CD4-positive, alpha-beta T cell treated with Interleukin-10 for 1 hour (primary cell): ENCODE results near the gene SMARCAL1.
"Not testable (repeated sequence)": the region's sequence is repeated elsewhere in the genome, so short reads cannot be mapped to it uniquely, and the experiment has no call there.

Experiments
- DNase-seq: peaks from one replicate; pipeline ENCODE4 v3.0.0-alpha.2; 2020

Gene SMARCAL1

DNA sequence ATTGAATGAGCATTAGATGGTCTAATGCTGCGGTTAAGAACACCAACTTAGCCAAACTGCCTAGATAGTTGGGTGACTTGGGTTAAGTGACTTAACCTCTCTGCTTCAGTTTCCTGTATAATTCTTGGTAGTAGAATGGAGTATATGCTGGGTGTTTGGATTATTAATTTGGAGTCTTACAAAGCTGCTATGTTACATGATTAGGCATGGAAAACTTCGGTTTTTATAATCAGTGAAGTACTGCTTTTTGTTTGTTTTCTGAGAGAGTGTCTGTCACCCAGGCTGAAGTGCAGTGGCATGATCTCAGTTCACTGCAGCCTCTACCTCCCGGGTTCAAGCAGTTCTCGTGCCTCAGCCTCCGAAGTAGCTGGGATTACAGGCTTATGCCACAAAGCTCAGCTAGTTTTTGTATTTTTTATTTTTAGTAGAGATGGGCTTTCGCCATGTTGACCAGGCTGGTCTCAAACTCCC lies 90.9 kb downstream of the SMARCAL1 start:
- DNase-seq, result no peak

- DNase-seq, result no peak
These were observed 91.6 kb downstream of the SMARCAL1 start for GRCh38 chr2:216503697-216504375.

DNA sequence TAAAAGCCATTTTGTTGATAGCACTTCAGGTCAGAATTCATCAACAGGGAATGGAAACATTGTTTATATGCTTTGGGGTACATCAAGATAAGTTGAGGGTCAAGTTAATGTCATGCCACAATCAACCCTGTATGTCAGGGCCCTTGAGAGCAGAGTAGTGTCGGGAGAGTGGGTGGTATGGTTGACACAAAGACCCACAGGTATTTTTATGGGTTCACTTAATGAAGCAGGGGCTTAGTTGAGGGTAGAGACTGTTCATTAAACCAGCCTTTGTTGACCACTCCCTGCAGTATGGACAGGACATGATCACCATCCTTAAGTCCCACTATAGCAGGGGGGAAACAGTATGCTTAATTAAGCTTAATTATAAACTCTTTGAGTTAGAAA lies 92.1 kb downstream of the SMARCAL1 start:
- DNase-seq, result no peak

- no peak for DNase-seq
These were observed 93.1 kb downstream of the SMARCAL1 start for GRCh38 chr2:216505133-216506106.

DNA sequence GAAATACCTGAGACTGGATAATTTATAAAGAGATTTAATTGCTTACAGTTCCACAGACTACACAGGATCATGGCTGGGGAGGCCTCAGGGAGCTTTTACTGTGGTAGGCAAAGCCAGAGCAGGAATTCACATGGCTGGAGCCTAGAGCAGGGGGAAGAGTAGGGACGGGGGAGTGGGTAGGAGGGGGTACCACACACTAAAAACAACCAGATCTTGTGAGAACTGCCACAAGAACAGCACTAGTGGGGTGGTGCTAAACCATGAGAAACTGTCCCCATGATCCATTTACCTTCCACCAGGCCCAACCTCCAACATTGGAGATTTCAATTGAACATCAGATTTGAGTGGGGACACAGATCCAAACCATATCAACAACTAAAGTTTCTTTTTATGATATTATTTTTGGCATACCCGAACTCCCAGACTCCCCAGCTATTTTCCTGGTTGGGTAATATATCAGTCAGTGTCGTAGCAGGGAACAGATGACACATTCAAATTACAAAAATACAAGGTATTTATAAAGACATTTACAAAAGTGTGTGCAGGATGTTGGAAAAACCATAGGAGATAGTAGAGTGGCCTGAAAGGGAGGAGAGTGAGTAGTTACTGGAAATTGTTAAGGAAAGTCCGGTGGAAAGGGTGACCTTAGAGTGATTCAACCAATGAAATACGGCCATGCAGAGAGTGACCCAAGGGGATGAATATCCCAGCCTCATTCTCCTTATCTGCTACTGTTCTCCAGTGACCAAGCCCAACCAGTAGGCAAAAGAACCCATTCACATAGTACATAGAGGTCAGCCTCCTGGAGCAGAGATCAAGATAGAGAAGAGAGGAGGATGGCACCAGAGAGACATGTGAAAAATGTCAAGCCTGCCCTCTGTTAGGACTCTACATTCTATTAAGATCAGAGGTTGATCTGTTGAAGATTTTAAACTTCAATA lies 95.2 kb downstream of the SMARCAL1 start:
- DNase-seq, result no peak

- DNase-seq, result no peak
These were observed 95.9 kb downstream of the SMARCAL1 start for GRCh38 chr2:216508229-216508628.

DNA sequence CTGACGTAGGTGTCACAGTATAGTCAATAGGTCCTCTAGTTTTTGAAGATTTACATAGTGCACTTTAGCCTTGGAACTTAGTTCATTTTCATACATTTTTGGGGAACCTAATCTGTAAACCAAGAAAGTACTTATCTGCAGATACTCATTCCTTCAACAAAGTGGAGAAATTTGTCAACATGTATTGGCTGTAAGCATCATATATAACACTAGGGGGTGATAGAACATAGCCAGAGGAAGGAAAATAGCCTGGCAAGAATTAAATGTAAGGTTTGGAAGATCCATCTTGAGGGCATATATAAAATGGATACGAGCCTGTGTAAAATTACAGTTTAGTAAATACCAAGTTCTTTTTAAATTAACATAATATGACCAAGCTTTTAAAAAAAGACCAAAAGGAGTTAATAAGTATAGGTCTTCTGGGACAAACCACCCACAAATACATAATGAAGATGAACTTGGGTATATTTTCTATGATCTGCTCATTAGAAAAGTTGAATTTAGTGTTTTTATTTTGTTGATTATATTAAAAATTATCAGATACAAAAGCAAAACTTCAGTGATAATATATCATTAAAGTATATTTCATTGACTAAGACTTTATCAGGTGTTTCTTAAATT lies 104.6 kb downstream of the SMARCAL1 start:
- DNase-seq, result peak; percentile 19

DNA sequence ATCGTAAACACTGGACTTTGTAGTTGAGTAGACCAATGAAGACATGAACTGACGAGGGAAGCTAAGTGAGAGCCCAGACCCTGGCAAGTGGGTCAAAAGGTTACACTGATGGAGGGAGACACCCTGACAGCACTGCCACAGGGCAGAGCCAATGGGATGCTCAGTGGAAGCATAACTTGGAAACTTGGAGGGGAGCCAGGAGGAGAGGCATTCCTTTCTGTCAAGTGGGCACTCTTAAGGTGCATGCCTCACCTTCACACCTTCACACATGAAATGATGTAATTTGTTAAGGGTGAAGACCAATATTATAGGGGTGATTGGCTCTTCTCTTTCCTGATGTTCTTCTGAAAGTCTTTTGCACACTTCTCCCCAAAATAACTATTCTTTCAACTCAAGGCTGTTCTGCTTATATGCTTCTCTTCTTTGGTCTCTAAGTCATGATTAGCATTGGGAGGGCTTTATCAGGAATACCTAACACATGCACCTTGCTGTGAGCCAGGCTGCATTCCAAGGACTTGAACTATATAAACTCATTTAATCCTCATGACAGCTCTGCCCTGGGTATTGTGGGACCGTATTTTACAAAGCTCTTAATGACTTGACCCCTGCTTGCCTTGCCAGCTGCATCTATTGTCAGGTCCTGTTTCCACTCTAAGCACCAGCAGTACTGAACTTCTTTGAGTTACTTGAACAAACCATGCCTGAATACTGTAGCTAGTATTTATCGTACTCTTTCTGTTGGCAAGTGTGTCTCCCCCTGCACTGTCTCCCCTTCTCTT lies 105.4 kb downstream of the SMARCAL1 start:
- no peak for DNase-seq

GRCh38 chr2:216518566-216519119 lies 106.4 kb downstream of the SMARCAL1 start:
- not testable (repeated sequence) for DNase-seq

DNA sequence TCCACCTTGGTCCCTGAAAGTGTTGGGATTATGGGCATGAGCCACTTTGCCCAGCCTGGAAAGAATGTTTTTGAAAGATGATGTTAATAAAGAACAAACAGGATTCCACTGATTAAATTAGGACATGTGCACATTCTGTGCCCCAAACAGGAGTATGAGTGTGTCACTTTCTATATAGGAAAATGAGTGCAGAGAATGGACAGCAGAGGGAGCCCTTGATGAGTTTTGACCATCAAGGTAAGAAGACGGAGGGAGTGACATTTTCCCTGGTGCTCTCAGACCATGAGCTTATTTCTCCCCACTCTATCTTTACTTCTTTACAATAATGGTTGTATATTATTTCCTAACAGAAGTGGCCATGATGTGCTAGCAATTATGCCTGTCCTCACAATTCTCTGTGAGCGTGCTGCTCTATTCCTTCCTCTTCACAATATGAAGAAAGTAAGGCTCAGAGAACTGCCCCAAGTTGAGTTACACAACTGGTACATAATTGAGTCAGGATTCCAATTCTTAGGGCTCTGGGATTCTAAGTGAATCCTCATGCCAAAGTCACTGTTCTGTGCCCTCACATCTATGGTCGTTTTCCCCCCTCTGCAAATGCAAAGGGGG lies 107.0 kb downstream of the SMARCAL1 start:
- DNase-seq, result peak; percentile 62

DNA sequence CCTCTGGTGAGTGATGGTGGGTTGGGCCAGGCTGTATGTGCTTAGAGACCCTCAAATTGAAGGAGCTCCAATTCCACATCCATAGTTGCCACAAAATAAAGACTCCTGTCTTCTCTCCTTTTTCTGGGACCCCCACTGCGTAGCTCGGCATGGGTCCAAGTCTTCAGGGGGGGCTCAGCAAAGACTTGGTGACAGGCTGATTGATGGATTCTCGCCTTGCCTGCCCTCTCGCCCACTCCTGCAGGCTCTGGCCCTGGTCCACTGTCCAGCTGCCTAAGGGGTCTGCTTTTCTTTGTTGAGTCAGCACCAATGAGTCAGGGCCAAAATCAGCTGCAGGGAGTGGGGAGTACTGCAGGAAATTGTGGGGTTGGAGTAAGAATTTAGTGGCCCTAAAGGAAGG lies 107.8 kb downstream of the SMARCAL1 start:
- no peak for DNase-seq

DNA sequence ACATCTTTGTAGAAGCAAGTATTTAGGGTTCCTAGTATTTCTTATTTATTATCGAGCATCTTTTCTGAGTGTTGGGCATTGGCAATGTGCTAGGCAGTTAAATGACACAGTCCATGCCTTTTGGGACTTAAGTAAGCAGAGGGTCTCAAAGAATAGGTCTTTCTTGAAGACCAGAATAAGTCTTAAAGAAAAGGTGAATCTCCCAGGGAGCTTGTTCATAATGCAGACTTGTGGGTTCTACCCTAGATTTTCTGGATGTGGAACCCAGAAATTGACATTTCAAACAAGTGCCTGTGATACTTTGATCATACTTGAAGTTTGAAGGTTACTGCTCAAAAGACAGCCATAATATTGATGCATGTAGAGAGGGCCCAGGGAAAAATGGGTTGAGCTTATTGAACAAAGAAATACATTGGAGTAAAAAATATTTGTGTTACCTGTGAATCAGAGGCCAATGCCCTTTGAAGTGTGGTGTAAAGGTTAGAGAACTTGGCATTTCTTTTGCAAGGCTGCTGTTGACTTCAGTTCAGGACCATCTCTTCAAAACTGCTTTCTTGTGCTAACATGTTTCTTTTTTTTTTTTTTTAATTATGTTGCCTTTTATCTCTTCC lies 110.7 kb downstream of the SMARCAL1 start:
- no peak for DNase-seq

DNA sequence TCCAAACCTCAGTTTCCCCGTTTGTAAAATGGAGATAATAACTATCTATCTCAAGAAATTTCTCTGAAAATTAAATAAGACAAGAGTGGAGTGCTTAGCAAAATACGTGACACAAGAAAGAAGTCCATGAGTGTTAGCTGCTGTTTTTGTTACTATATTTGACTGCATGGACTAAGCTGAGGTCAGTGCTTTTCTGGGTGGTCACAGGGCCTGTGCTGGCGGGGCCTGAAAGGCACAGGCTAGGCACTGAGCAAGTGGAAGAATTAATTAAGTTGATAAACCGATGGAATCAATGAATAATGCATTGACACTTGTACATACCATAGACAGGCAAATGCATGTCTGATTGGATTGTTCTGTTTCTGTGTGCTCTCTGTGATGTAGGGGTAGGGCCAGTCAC lies 113.7 kb downstream of the SMARCAL1 start:
- no peak for DNase-seq

- no peak for DNase-seq
These were observed 114.7 kb downstream of the SMARCAL1 start for GRCh38 chr2:216526939-216527338.

GRCh38 chr2:216527600-216527999 lies 115.3 kb downstream of the SMARCAL1 start:
- no peak for DNase-seq

DNA sequence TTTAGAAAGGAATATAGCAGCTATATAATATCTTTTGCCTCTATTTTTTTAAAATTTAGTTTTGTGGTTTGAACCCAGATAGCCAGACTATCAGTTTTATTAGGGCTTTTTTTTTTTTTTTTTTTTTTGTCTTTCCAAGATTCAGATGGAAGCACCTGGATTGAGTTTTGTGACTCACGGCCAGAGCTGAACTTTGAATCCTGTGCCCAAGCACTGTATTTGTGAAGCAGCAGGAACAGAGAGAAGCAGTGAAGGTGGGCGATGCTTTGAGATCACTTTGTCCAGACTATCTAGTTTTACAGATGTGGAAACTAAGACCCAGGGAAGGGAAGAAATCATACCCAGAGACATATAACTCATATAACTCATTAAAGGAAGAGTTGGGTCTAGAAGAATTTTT lies 120.3 kb downstream of the SMARCAL1 start:
- DNase-seq, result no peak
